Daoy (cell line): Measurements from ENCODE around the gene VIT. TPM values are rescaled to one million over a fixed set of nuclear protein-coding genes. Genes with fewer than 3 reads are reported as not detected.
A peak's percentile ranks its signal among the peaks of the same experiment; 100 is the strongest.
"Not testable (repeated sequence)": the region's sequence is repeated elsewhere in the genome, so short reads cannot be mapped to it uniquely, and the experiment has no call there.

Source experiments
- DNase-seq: peaks from one replicate; pipeline ENCODE4 v3.0.0-alpha.2; 2015; ENCODE audit warnings: low read depth
- total RNA-seq: library from RNA; depleted of rRNA; stranded (reverse); fragments of >200 nt; shearing (Covaris generic); gene quantifications from 2 replicates; pipeline ENCODE4 v1.2.3, GENCODE V29; 2014

VIT gene
- total RNA-seq, 1 experiment from 2014 or later: not detected

- DNase-seq: no peak
Observed at GRCh38 chr2:36677386-36677785, 19.1 kb upstream of the VIT start.

GRCh38 chr2:36677996-36678605 is 18.4 kb upstream of the VIT start:
- no peak for DNase-seq

GRCh38 chr2:36678856-36679255 is 17.7 kb upstream of the VIT start:
- DNase-seq: no peak

GRCh38 chr2:36680012-36680411 is 16.5 kb upstream of the VIT start:
- no peak for DNase-seq

- no peak for DNase-seq
Observed at GRCh38 chr2:36682562-36682961, 13.9 kb upstream of the VIT start.

- no peak for DNase-seq
Observed at GRCh38 chr2:36683002-36683401, 13.5 kb upstream of the VIT start.

- not testable (repeated sequence) for DNase-seq
Observed at GRCh38 chr2:36688291-36688690, 8.2 kb upstream of the VIT start.

- DNase-seq: not testable (repeated sequence)
Observed at GRCh38 chr2:36689013-36689412, 7.5 kb upstream of the VIT start.

GRCh38 chr2:36692121-36692520 is 4.4 kb upstream of the VIT start:
- DNase-seq: no peak

GRCh38 chr2:36693825-36694224 is 2.7 kb upstream of the VIT start:
- no peak for DNase-seq

GRCh38 chr2:36695746-36696415 is 626 bp upstream of the VIT start:
- DNase-seq: peak; percentile 42

- peak; percentile 27 for DNase-seq
Observed at GRCh38 chr2:36697424-36698066, 1.0 kb downstream of the VIT start.

- DNase-seq: no peak
Observed at GRCh38 chr2:36698993-36699392, 2.5 kb downstream of the VIT start.

GRCh38 chr2:36700311-36700710 is 3.8 kb downstream of the VIT start:
- DNase-seq: no peak

- no peak for DNase-seq
Observed at GRCh38 chr2:36701391-36701795, 4.9 kb downstream of the VIT start.

- no peak for DNase-seq
Observed at GRCh38 chr2:36701918-36702317, 5.4 kb downstream of the VIT start.

GRCh38 chr2:36702781-36703180 is 6.3 kb downstream of the VIT start:
- DNase-seq: no peak

- no peak for DNase-seq
Observed at GRCh38 chr2:36704475-36705150, 8.1 kb downstream of the VIT start.

- DNase-seq: no peak
Observed at GRCh38 chr2:36705326-36706020, 9.0 kb downstream of the VIT start.

- DNase-seq: no peak
Observed at GRCh38 chr2:36706021-36706876, 9.7 kb downstream of the VIT start.

- DNase-seq: peak; percentile 77
Observed at GRCh38 chr2:36707050-36707449, 10.5 kb downstream of the VIT start.
